ENCODE data around the gene TNIP3.
"Not testable (repeated sequence)": the region's sequence is repeated elsewhere in the genome, so short reads cannot be mapped to it uniquely, and the experiment has no call there.

The TNIP3 gene

GRCh38 chr4:121164291-121164690, at the start of gene TNIP3:
TNIP3 (minus strand) TSS chr4:121164321; CDS start chr4:121164125, 196 bp downstream.
- no peak for DNase-seq

- DNase-seq, result no peak
These were observed 48.7 kb upstream of the TNIP3 start for GRCh38 chr4:121212806-121213205.

DNA sequence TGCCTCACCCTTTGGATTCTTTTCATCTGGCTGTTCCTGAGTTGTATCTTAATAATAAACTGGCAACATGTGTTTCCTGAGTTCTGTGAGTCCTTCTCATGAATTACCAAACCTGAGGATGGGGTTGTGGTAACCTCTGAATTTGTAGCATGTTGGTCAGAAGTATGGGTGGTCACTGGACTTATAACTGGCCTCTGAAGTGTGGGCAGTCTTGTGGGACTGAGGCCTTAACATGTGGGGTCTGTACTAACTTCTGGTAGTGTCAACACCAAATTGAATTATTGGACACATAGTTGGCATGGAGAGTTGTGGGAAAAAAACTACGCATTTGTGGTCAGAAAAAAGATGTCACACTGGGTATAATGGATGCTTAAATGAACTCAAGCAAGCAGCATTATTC, 45.0 kb upstream of the TNIP3 start:
- DNase-seq, result no peak

DNA sequence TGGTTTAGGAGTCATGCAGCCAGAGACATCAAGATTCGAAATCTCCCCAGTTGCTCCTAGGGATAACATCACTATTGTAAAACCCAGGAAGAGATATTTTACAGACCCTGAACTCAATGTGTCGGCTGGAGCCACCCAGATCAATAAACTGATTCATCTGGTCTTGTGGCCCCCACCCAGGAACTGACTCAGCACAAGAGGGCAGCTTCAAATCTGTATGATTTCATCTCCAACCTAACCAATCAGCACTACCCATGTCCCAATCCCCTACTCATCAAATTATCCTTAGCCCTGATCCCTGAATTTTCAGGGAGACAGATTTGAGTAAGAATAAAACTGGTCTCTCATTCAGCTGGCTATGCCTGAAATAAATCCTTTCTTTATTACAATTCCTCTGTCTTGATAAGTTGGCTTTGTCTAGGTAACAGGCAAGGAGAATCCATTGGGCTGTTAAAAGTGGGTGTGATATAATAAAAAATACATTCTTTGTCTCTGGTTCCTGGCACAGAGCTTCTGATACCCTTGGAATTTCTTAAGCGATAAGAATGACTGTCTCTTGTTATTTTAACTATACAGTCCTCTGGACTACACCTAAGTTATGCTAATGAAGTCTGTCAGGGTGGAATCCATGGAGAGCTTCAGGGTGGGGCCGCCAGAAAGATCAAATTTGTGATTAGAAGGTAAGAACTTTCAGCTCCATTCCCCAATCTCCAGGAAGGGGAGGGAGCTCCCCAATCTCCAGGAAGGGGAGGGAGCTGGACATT, 44.3 kb upstream of the TNIP3 start:
- no peak for DNase-seq

GRCh38 chr4:121205777-121206176, 41.7 kb upstream of the TNIP3 start:
- DNase-seq, result not testable (repeated sequence)

- DNase-seq, result no peak
These were observed 36.8 kb upstream of the TNIP3 start for GRCh38 chr4:121200795-121201472.

DNA sequence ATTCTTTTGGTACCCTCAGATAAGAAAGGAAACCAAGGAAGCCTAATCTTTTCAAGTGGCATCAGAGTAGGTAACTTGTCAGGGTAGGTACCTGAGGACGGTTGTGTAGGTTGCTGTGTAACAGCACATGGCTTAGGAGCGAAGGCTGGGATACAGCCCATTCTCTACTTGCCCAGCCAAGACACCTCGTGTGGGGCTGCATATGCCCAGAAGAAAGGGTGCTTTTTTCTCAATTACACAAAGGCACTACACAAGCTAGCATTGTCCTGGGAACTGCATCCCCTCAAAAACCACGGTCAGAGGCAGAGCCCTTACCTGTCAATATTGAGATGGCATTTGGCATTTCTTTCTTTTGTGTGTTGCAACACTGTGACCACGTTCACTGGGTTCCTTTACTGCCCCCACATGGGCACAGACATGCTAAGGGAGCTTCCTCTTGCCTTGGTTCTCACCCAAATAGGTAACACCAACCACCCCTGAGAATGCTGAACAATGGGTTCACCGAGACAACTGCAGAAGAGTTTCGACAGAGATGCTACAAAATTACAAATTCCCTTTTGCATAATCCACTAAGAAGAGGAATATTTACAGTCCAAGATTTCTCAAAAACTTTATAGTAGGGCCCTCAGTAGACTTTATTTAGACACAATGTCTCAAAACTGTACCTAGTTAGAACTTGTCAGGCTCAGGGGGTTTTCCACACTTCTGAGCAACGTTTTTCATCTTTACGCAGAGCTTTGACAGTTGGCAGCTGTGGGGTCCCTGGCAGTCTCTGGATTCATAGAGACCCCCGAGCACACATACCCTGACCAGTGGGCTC, 35.8 kb upstream of the TNIP3 start:
- no peak for DNase-seq

- DNase-seq, result no peak
These were observed 34.1 kb upstream of the TNIP3 start for GRCh38 chr4:121198251-121198650.

- no peak for DNase-seq
These were observed 31.5 kb upstream of the TNIP3 start for GRCh38 chr4:121195649-121196048.

- DNase-seq, result no peak
These were observed 28.4 kb upstream of the TNIP3 start for GRCh38 chr4:121192480-121192879.

GRCh38 chr4:121192013-121192412, 27.9 kb upstream of the TNIP3 start:
- DNase-seq, result no peak

DNA sequence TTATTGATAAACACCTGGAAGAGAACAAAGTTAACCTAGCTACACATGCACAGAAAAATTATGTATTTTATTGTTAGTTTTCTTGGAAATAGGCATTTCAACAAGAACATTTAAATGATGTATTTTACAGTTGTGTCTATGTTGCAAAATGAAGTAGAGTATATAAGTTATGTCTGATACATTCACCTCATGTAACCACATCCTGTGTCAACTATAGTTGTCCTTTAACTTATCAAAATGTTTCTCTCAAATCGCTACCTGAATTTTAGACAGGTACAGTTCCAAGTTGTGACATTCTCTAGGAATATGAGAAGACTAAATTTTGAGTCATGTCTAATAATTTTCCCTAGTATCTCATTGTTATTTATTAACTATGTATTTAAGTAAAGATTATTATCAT, 27.2 kb upstream of the TNIP3 start:
- DNase-seq, result no peak

DNA sequence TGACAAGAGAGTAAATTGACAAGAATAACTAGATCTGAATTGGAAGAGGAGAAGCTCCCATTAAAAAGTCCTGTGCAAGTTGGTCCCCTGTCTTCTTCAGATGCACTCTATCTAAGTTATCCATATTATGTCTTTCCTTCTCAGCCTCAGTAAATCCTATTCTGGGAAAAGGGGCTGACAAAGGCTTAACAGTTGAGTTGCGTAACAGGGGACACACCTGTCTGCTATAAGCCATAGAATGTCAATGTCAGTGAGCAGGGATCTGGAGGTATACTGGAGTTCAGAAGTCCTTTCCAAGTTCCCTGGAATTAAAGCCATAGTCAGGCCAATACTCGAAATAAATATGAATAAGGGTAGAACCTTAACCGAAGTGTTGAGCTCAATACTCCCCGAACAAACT, 26.3 kb upstream of the TNIP3 start:
- DNase-seq, result no peak

DNA sequence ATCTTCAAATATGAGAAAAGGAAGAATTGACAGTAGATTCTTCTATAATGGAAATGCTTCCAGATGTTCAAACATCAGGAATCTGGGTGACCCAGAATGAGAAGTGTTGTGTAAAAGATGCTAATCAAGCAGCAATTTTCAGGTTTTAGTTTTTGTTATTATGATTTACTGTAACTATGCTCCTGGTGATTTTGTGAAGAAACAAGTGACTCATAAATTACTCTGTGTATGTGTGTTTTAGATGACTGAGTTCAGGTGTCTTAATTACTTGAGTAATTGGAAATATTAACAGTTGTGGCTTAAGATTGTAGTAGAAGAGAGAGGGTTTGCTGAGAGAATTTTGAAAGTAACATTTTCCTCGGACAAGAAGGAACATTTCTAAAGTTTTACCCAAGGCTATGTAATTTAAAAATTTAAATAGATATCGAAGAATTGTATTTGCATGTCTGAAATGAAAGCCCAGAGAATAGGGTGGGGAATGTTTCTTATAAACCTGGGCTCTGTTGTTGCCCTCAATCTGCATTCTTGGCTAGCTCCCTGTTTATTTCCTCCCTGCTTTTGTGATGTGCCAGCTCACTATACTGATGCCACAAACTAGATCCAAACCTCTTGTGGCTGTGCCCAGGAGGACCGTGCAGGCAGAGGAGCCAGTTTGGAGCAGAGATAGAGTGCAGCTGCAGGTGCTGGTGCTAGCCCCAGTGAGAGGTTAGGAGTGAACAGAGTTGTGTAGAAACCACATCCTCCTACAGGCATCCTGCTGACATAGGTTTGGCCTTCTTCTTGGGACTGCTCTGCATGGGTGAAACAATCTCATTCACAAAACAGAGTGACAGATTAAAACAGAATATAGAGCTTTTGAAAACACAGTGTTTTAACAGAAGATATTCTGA, 25.4 kb upstream of the TNIP3 start:
- no peak for DNase-seq

DNA sequence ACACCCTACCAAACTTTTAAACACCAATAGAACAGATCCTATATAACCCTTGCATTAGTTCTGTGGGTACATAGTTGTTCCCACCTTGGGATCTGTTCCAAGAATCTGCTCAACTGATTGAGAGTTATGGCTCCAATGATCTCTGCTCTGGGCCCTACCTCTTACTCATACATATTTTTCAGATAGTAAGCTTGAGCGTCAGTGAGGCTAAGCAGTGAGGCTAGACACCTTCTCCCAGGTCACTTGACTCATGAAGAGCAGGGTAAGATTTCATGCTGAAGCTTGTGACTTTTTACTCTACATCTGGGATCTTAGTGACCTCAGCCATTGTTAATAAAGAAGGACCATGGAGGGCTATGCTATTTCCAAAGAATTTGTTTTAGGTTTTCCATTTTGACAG, 23.1 kb upstream of the TNIP3 start:
- DNase-seq, result no peak

DNA sequence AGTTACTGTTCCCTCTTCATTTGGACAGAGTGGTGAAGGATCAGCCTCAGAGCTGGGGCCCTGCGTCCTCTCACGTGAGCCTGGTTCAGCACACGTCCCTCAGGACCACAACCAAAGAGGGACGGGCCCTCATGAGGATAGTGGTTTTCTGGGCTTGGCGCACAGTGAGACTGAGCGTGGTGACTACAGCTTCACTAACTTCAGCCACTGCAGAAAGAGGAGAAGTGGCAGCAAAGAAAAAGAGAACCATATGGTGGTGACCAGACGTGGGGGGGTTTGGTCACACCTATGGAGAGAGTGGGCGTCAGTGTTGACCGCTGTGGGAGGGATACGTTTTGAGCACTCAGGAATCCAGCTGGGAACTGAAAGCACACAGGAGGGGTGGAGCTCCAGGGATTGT, 21.8 kb upstream of the TNIP3 start:
- no peak for DNase-seq

DNA sequence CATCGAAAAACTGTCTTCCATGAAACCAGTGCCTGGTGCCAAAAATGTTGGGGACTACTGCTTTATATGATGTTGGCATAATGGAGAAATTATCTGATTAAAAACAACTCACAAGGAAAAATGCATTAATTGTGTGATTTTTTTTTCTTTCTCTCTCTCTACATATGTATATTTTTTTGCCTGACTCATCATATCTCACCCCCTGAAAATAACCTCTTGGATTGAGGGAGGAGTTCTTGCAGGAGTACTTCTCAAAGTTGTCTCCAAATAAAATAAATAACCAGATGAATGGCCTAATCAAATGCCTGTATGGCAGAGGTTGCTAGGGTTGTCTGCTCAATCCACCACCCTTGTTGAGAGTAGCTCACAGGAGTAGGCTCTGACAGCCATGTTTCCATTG, 19.9 kb upstream of the TNIP3 start:
- no peak for DNase-seq

- no peak for DNase-seq
These were observed 19.2 kb upstream of the TNIP3 start for GRCh38 chr4:121183361-121183760.

DNA sequence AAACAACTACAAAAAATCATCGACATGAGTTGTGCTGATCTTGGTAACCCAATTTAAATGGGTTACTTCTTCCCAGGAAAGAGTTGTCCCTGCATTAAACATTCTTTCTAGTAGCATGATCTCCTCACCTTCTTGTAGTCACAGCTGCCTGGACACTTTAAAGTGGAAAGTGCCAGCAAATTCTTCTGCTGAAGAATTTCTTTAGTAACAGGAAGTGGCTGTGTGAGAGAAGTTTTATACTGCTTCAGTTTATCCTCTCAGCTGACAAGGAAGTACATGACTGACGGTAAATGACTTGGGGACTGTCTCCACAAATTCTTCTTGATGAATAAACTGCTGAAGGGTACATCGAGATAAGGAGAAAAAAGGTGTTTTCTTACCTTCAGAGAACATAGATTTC, 18.2 kb upstream of the TNIP3 start:
- no peak for DNase-seq

- no peak for DNase-seq
These were observed 17.4 kb upstream of the TNIP3 start for GRCh38 chr4:121181493-121181892.

- DNase-seq, result no peak
These were observed 16.4 kb upstream of the TNIP3 start for GRCh38 chr4:121180558-121180957.

- no peak for DNase-seq
These were observed 13.4 kb upstream of the TNIP3 start for GRCh38 chr4:121177246-121178137.
